DMS 273 (cell line): ENCODE data around the gene FYB1.
"Not testable (repeated sequence)": the region's sequence is repeated elsewhere in the genome, so short reads cannot be mapped to it uniquely, and the experiment has no call there.

ENCODE experiments used
- DNase-seq: peaks from one replicate; lab custom pipeline; 2025; ENCODE audit not compliant: unreplicated experiment; lab: John Stamatoyannopoulos, UW

The FYB1 gene

GRCh38 chr5:39219437-39219836, at the start of gene FYB1:
Gene FYB1 (minus strand): TSS chr5:39219563. CDS start chr5:39202960, 16,603 bp downstream.
- DNase-seq: no peak

GRCh38 chr5:39267186-39267585, 47.8 kb upstream of the FYB1 start:
- DNase-seq: no peak

GRCh38 chr5:39266442-39266841, 47.1 kb upstream of the FYB1 start:
- no peak for DNase-seq

- no peak for DNase-seq
Observed at GRCh38 chr5:39264528-39264927, 45.2 kb upstream of the FYB1 start.

GRCh38 chr5:39262981-39263380, 43.6 kb upstream of the FYB1 start:
- no peak for DNase-seq

GRCh38 chr5:39260095-39260494, 40.7 kb upstream of the FYB1 start:
- DNase-seq: no peak

GRCh38 chr5:39257554-39257953, 38.2 kb upstream of the FYB1 start:
- no peak for DNase-seq

GRCh38 chr5:39256477-39257235, 37.3 kb upstream of the FYB1 start:
- DNase-seq: no peak

GRCh38 chr5:39255406-39255805, 36.0 kb upstream of the FYB1 start:
- no peak for DNase-seq

GRCh38 chr5:39254671-39255070, 35.3 kb upstream of the FYB1 start:
- no peak for DNase-seq

- DNase-seq: no peak
Observed at GRCh38 chr5:39253196-39253595, 33.8 kb upstream of the FYB1 start.

GRCh38 chr5:39249564-39250274, 30.4 kb upstream of the FYB1 start:
- no peak for DNase-seq

- no peak for DNase-seq
Observed at GRCh38 chr5:39249069-39249468, 29.7 kb upstream of the FYB1 start.

- no peak for DNase-seq
Observed at GRCh38 chr5:39240750-39241149, 21.4 kb upstream of the FYB1 start.

GRCh38 chr5:39238366-39239105, 19.2 kb upstream of the FYB1 start:
- DNase-seq: no peak

- no peak for DNase-seq
Observed at GRCh38 chr5:39236718-39237117, 17.4 kb upstream of the FYB1 start.

GRCh38 chr5:39235648-39236047, 16.3 kb upstream of the FYB1 start:
- no peak for DNase-seq

- DNase-seq: not testable (repeated sequence)
Observed at GRCh38 chr5:39234494-39234893, 15.1 kb upstream of the FYB1 start.

- no peak for DNase-seq
Observed at GRCh38 chr5:39233783-39234182, 14.4 kb upstream of the FYB1 start.

GRCh38 chr5:39231705-39232525, 12.6 kb upstream of the FYB1 start:
- no peak for DNase-seq

- no peak for DNase-seq
Observed at GRCh38 chr5:39228596-39228995, 9.2 kb upstream of the FYB1 start.
